GM10248 (cell line): Measurements from ENCODE around the gene MFSD6L.

Experiments used
- CTCF ChIA-PET: fragments of 300-600 bp; sonication (Branson Sonifier 250); formaldehyde crosslinking; extraction: SDS; loops from one replicate; lab custom pipeline; 2021; ENCODE audit warnings: antibody characterized with exemption; lab: Yijun Ruan, JAX
- POLR2A ChIA-PET: fragments of 350-650 bp; sonication (Branson Sonifier 250); formaldehyde crosslinking; extraction: SDS; loops from one replicate; lab custom pipeline; 2020; ENCODE audit warnings: antibody characterized with exemption; lab: Yijun Ruan, JAX
- DNase-seq: peaks from one replicate; pipeline ENCODE4 v3.0.0; 2012; ENCODE audit errors: extremely low spot score
- TF ChIP-seq, protein P1 (sequence below): IDR thresholded peaks from 2 replicates; pipeline ENCODE4 v1.5.1; 2012; ENCODE audit warnings: mild to moderate bottlenecking, low read depth; ENCODE audit errors: extremely low read depth, missing control alignments, control extremely low read depth

Gene MFSD6L

GRCh38 chr17:8754890-8755289 is 44.3 kb downstream of the MFSD6L start:
- CTCF ChIA-PET, result interaction anchor here (1.7 to 6.9 kb wide), 3 partner anchors 9 to 243 kb away, joined by 9 to 45 read pairs (median 19); no protein-coding TSS in a partner anchor
- POLR2A ChIA-PET, result no interaction called here
- TF ChIP-seq, protein P1, sequence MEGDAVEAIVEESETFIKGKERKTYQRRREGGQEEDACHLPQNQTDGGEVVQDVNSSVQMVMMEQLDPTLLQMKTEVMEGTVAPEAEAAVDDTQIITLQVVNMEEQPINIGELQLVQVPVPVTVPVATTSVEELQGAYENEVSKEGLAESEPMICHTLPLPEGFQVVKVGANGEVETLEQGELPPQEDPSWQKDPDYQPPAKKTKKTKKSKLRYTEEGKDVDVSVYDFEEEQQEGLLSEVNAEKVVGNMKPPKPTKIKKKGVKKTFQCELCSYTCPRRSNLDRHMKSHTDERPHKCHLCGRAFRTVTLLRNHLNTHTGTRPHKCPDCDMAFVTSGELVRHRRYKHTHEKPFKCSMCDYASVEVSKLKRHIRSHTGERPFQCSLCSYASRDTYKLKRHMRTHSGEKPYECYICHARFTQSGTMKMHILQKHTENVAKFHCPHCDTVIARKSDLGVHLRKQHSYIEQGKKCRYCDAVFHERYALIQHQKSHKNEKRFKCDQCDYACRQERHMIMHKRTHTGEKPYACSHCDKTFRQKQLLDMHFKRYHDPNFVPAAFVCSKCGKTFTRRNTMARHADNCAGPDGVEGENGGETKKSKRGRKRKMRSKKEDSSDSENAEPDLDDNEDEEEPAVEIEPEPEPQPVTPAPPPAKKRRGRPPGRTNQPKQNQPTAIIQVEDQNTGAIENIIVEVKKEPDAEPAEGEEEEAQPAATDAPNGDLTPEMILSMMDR, result no peak
- no peak for DNase-seq

DNA sequence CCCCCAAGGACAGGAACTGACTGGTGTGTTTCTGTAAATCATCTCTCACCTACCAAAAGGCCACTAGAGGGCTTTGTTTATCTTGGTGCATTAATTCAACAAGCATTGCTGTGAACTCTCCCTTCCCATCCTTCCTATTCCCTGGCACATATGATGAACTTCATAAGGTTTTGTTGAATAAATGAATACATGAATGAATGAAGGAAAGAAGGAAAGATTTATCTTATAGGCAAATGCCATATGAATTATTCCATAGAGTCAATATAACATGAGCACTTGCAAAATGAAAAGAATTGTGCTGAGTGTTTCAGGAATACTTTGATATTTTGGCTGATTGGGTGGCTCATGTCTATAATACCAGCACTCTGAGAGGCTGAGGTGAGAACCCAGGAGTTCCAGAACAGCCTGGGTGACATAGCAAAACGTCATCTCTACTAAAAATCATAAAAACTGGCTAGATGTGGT is 45.2 kb downstream of the MFSD6L start:
- POLR2A ChIA-PET, result no interaction called here
- peak; percentile 68 for DNase-seq
- TF ChIP-seq, protein P1, result peak; percentile 57
- CTCF ChIA-PET, result interaction anchor here (1.7 to 6.9 kb wide), 3 partner anchors 8 to 244 kb away, joined by 9 to 45 read pairs (median 19); no protein-coding TSS in a partner anchor

DNA sequence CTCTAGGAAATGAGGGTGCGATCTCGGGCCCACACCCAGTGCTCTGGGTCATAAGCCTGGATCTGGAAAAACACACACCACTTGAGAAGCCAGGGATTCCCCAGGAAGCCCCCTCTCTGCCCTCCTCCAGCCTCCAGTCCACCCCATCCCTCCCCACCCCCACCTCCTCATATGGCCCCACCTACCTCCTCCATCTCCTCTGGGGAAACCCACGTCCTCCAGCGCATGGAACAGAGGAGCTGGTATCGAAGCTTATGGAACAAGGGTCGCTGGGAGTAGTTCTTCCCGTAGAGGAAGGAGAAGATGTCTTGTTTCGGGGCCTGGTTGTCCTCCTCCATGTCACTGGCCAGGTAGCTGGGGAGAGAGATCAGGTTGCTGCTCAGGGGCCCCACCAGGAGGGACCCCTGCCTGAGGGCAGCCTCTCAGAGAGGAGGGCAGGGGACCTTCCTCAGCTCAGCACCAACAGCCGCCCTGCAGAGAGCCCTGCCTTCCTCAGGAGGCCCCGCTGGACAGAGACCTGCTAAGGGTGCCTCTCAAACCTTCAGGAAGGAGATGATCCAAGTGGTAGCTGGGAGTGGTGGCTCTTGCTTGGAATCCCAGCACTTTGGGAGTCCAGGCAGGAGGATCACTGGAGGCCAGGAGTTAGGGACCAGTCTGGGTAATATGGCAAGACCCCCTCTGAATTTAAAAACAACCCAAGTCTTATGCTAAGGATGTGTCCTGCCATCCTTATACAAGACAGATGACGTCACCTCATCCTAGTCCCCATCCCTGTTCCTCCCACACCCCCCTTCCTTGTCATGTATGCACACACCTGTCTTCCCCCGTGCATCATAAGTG is 45.8 kb downstream of the MFSD6L start:
- ChIA-PET POLR2A (interaction anchor here (0.6 kb wide), 1 partner anchor 1269 kb away, joined by 3 read pairs; no protein-coding TSS in a partner anchor), CTCF (interaction anchor here (0.6 to 6.9 kb wide), 8 partner anchors 8 to 343 kb away, joined by 3 to 45 read pairs (median 5); no protein-coding TSS in a partner anchor)
- no peak for DNase-seq
- TF ChIP-seq, protein P1, result no peak

DNA sequence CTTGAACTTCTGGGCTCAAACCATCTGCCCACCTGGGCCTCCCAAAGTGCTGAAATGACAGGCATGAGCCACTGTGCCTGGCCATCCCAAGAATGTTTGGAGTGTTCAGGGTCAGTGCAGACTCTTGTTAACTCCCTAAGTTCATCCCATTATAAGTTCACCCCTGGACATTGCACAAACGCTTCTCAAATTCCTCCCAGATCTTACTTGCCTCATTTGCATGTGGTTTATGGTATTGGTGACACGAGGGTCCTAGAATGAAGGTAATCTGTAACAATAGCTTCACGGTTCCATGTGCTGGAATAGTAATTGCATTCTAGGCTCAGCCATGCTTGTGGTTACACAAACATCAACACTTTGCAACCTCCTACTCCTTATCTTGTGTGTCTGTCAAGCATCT is 49.5 kb downstream of the MFSD6L start:
- TF ChIP-seq, protein P1, result no peak
- no peak for DNase-seq
- POLR2A ChIA-PET, result no interaction called here
- CTCF ChIA-PET, result interaction anchor here (3.7 kb wide), 1 partner anchor 37 kb away, joined by 18 read pairs; no protein-coding TSS in a partner anchor

- TF ChIP-seq, protein P1, result no peak
- DNase-seq, result no peak
- ChIA-PET POLR2A (no interaction called here), CTCF (interaction anchor here (1.7 to 3.7 kb wide), 4 partner anchors 9 to 364 kb away, joined by 6 to 20 read pairs (median 18); no protein-coding TSS in a partner anchor)
These were observed 51.4 kb downstream of the MFSD6L start for GRCh38 chr17:8747742-8748141.
